ENCODE results near the gene IFRD2. TPM values are rescaled to one million over a fixed set of nuclear protein-coding genes. Genes with fewer than 3 reads are reported as not detected.
"Not testable (repeated sequence)": the region's sequence is repeated elsewhere in the genome, so short reads cannot be mapped to it uniquely, and the experiment has no call there.

Gene IFRD2
- total RNA-seq, 1 experiment from 2014 or later, result 111 TPM

GRCh38 chr3:50262778-50263177 lies 29.5 kb downstream of the IFRD2 start:
- ChIA-PET CTCF (no interaction called here), POLR2A (no interaction called here)
- Histone ChIP-seq H3K4me1 (ENCODE audit: control insufficient read depth, insufficient read depth, low read length) (peaks cover 9% of the 10 kb centered on the region), H3K27me3 (ENCODE audit: control insufficient read depth, insufficient read depth, low read length) (no peaks in the 10 kb centered on the region), H3K4me3 (ENCODE audit: low read depth in 2 of 2, low read length in 2 of 2) (no peak overlapping the region), H3K9me3 (ENCODE audit: control insufficient read depth, insufficient read depth, low read depth, low read length) (no peaks in the 10 kb centered on the region), H3K36me3 (ENCODE audit: control insufficient read depth, insufficient read depth, low read length) (no peaks in the 10 kb centered on the region), H3K27ac (ENCODE audit: low read length) (no peak overlapping the region)
- DNase-seq (ENCODE audit: low read depth, low spot score) (no peak), ATAC-seq (no peak)
- BruUV-seq (replicated peaks), result no TSS peak
- no peak for TF ChIP-seq CTCF (IDR thresholded peaks at IDR 0.05)
- no peak for TF ChIP-seq TCF7L2 (IDR thresholded peaks at IDR 0.05; ENCODE audit: low read depth, low read length)
- TF ChIP-seq SIN3A (IDR thresholded peaks at IDR 0.05; ENCODE audit: borderline replicate concordance, insufficient read depth, low read depth, low read length), result no peak
- TF ChIP-seq POLR2AphosphoS5 (IDR thresholded peaks at IDR 0.05; ENCODE audit: low read depth, low read length), result no peak
- no peak for TF ChIP-seq REST (IDR thresholded peaks at IDR 0.05; ENCODE audit: insufficient read depth in 1 of 2, low read depth in 2 of 2, low read length in 1 of 2)
- in situ Hi-C loops (cut with HindIII; ENCODE audit: low pct_unique_long_range_greater_than_20kb, low sequenced_read_pairs), result no loop called here
- intact Hi-C loops (cut with micrococcal nuclease; ENCODE audit: unreplicated experiment), result loop anchor here (10.0 kb wide), 1 partner anchor 68 kb away; the partner anchor contains the start of gene GNAT1

- DNase-seq (ENCODE audit: low read depth, low spot score); H3K36me3 ChIP-seq (ENCODE audit: control insufficient read depth, insufficient read depth, low read length); H3K27me3 ChIP-seq (ENCODE audit: control insufficient read depth, insufficient read depth, low read length); ATAC-seq; in situ Hi-C loops (cut with HindIII; ENCODE audit: low pct_unique_long_range_greater_than_20kb, low sequenced_read_pairs); CTCF ChIA-PET; H3K4me3 ChIP-seq (ENCODE audit: low read depth in 2 of 2, low read length in 2 of 2); H3K9me3 ChIP-seq (ENCODE audit: control insufficient read depth, insufficient read depth, low read depth, low read length); H3K4me1 ChIP-seq (ENCODE audit: control insufficient read depth, insufficient read depth, low read length); BruUV-seq (replicated peaks); POLR2A ChIA-PET; H3K27ac ChIP-seq (ENCODE audit: low read length): not testable (repeated sequence)
- intact Hi-C loops (cut with micrococcal nuclease; ENCODE audit: unreplicated experiment), result loop anchor here (10.0 kb wide), 1 partner anchor 67 kb away; the partner anchor contains the start of gene GNAT1
Observed at GRCh38 chr3:50262200-50262599, 30.0 kb downstream of the IFRD2 start.

GRCh38 chr3:50261505-50261904 lies 30.7 kb downstream of the IFRD2 start:
- intact Hi-C loops (cut with micrococcal nuclease; ENCODE audit: unreplicated experiment), result loop anchor here (10.0 kb wide), 1 partner anchor 67 kb away; the partner anchor contains the start of gene GNAT1
- no peak for DNase-seq (ENCODE audit: low read depth, low spot score)
- ChIA-PET CTCF (no interaction called here), POLR2A (no interaction called here)
- ATAC-seq, result no peak
- in situ Hi-C loops (cut with HindIII; ENCODE audit: low pct_unique_long_range_greater_than_20kb, low sequenced_read_pairs), result no loop called here
- no TSS peak for BruUV-seq (replicated peaks)
- no peak overlapping the region for H3K27ac ChIP-seq (ENCODE audit: low read length)
- H3K27me3 ChIP-seq (ENCODE audit: control insufficient read depth, insufficient read depth, low read length), result no peaks in the 10 kb centered on the region
- H3K4me3 ChIP-seq (ENCODE audit: low read depth in 2 of 2, low read length in 2 of 2), result no peak overlapping the region
- no peaks in the 10 kb centered on the region for H3K9me3 ChIP-seq (ENCODE audit: control insufficient read depth, insufficient read depth, low read depth, low read length)
- H3K36me3 ChIP-seq (ENCODE audit: control insufficient read depth, insufficient read depth, low read length), result no peaks in the 10 kb centered on the region
- no peak for TF ChIP-seq SIN3A (IDR thresholded peaks at IDR 0.05; ENCODE audit: borderline replicate concordance, insufficient read depth, low read depth, low read length)
- TF ChIP-seq CTCF (IDR thresholded peaks at IDR 0.05), result no peak
- TF ChIP-seq TCF7L2 (IDR thresholded peaks at IDR 0.05; ENCODE audit: low read depth, low read length), result no peak
- no peak for TF ChIP-seq POLR2AphosphoS5 (IDR thresholded peaks at IDR 0.05; ENCODE audit: low read depth, low read length)
- no peak for TF ChIP-seq REST (IDR thresholded peaks at IDR 0.05; ENCODE audit: insufficient read depth in 1 of 2, low read depth in 2 of 2, low read length in 1 of 2)
- peaks cover 9% of the 10 kb centered on the region for H3K4me1 ChIP-seq (ENCODE audit: control insufficient read depth, insufficient read depth, low read length)

All from Panc1 (cell line).